Measurements from ENCODE around the gene LEF1. TPM values are rescaled to one million over a fixed set of nuclear protein-coding genes. Genes with fewer than 3 reads are reported as not detected.
A peak's percentile ranks its signal among the peaks of the same experiment; 100 is the strongest.

The LEF1 gene
- total and polyA plus RNA-seq, 9 of the 15 experiments (the other 6 are each of a cell fraction or from before 2014, with no cell fraction given), result 15.1 to 81.1 (median 29.7) TPM

DNA sequence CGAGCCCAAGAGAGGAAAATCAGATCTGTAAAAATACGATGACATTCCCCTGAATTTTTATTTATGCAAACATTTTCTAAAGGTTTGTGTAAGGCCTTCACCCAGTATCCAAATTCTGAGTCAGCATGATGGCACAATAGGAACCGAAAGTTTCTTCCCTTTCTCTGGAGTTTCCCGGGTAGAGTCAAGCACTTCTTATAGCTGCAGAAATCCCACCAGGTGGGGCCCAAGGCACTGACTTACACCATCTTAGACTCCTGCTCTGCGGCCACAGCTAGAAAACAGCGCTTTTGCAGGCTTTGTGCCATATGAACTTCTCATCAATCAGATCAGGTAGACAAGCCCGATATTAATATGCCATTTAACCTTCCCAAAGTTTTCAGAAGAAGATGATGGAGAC is 13.4 kb downstream of the LEF1 start:
- ChIA-PET CTCF (ENCODE audit: low intra/inter-chr PET ratio) (no interaction called here), POLR2A (interaction anchor here (0.7 to 0.8 kb wide), 2 partner anchors 14 to 157 kb away, joined by 3 to 5 read pairs; no protein-coding TSS in a partner anchor)
- no peaks in the 10 kb centered on the region for H3K4me1 ChIP-seq (replicated peaks in 1 of 2; ENCODE audit: control insufficient read depth in 2 of 2, insufficient read depth in 2 of 2, low read length in 2 of 2)
- DNase-seq (ENCODE audit: extremely low read depth in 1 of 4, low spot score in 3 of 4) (peak in 1 of 4 experiments; percentile 41), ATAC-seq (peak; percentile 73), FAIRE-seq (no peak)
- no peaks in the 10 kb centered on the region for H3K9me1 ChIP-seq (ENCODE audit: control insufficient read depth, insufficient read depth, low read length)
- H3K9me3 ChIP-seq (replicated peaks; ENCODE audit: control insufficient read depth, insufficient read depth, low read depth, low read length), result no peaks in the 10 kb centered on the region
- H4K20me1 ChIP-seq (replicated peaks; ENCODE audit: control insufficient read depth, insufficient read depth, low read length), result no peaks in the 10 kb centered on the region
- H2AFZ ChIP-seq (ENCODE audit: low read depth, low read length), result no peak overlapping the region
- in situ Hi-C loops (cut with MboI) (no loop called here), intact Hi-C loops (cut with micrococcal nuclease) (no loop called here)
- no TSS peak for BruUV-seq (replicated peaks)
- no peak overlapping the region for H3K9ac ChIP-seq (ENCODE audit: insufficient read depth in 1 of 2, low read depth in 2 of 2, low read length in 2 of 2)
- H3K27ac ChIP-seq (ENCODE audit: extremely low read depth, low read depth, low read length), result no peak overlapping the region
- TF ChIP-seq ZNF184 (CRISPR knock-in tag; IDR thresholded peaks at IDR 0.05) (no peak), RAD21 (CRISPR knock-in tag; conservative IDR thresholded peaks at IDR 0.05 in 1 of 2, IDR thresholded peaks at IDR 0.05 in 1 of 2) (peak; percentile 19 to 48; a peak in 2 of 4 replicates)
- TF ChIP-seq, protein P1, sequence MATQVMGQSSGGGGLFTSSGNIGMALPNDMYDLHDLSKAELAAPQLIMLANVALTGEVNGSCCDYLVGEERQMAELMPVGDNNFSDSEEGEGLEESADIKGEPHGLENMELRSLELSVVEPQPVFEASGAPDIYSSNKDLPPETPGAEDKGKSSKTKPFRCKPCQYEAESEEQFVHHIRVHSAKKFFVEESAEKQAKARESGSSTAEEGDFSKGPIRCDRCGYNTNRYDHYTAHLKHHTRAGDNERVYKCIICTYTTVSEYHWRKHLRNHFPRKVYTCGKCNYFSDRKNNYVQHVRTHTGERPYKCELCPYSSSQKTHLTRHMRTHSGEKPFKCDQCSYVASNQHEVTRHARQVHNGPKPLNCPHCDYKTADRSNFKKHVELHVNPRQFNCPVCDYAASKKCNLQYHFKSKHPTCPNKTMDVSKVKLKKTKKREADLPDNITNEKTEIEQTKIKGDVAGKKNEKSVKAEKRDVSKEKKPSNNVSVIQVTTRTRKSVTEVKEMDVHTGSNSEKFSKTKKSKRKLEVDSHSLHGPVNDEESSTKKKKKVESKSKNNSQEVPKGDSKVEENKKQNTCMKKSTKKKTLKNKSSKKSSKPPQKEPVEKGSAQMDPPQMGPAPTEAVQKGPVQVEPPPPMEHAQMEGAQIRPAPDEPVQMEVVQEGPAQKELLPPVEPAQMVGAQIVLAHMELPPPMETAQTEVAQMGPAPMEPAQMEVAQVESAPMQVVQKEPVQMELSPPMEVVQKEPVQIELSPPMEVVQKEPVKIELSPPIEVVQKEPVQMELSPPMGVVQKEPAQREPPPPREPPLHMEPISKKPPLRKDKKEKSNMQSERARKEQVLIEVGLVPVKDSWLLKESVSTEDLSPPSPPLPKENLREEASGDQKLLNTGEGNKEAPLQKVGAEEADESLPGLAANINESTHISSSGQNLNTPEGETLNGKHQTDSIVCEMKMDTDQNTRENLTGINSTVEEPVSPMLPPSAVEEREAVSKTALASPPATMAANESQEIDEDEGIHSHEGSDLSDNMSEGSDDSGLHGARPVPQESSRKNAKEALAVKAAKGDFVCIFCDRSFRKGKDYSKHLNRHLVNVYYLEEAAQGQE (IDR thresholded peaks at IDR 0.05; ENCODE audit: borderline replicate concordance), result peak; percentile 27; the same call in 1 of the 2 replicates
- TF ChIP-seq, protein P1 (CRISPR knock-in tag; IDR thresholded peaks at IDR 0.05; ENCODE audit: low read depth), result no peak
- TF ChIP-seq, protein P2, sequence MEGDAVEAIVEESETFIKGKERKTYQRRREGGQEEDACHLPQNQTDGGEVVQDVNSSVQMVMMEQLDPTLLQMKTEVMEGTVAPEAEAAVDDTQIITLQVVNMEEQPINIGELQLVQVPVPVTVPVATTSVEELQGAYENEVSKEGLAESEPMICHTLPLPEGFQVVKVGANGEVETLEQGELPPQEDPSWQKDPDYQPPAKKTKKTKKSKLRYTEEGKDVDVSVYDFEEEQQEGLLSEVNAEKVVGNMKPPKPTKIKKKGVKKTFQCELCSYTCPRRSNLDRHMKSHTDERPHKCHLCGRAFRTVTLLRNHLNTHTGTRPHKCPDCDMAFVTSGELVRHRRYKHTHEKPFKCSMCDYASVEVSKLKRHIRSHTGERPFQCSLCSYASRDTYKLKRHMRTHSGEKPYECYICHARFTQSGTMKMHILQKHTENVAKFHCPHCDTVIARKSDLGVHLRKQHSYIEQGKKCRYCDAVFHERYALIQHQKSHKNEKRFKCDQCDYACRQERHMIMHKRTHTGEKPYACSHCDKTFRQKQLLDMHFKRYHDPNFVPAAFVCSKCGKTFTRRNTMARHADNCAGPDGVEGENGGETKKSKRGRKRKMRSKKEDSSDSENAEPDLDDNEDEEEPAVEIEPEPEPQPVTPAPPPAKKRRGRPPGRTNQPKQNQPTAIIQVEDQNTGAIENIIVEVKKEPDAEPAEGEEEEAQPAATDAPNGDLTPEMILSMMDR (IDR thresholded peaks at IDR 0.05 in 2 of 3, conservative IDR thresholded peaks at IDR 0.05 in 1 of 3; ENCODE audit: insufficient read depth in 2 of 3, low read depth in 1 of 3, low read length in 3 of 3), result peak; percentile 22 to 39 (median 28); a peak in 4 of 6 replicates
- 0 out of 3 replicates have a peak, but pooled peaks cover 2% of the 10 kb centered on the region for H3K79me2 ChIP-seq (ENCODE audit: control insufficient read depth, insufficient read depth, low read length)
- no peak overlapping the region for H3K4me2 ChIP-seq (ENCODE audit: insufficient read depth, low read length)
- peaks cover 29% of the 10 kb centered on the region for H3K36me3 ChIP-seq (ENCODE audit: control insufficient read depth, insufficient read depth, low read length)
- H3K4me3 ChIP-seq, result no peak overlapping the region
- no peaks in the 10 kb centered on the region for H3K27me3 ChIP-seq (ENCODE audit: control insufficient read depth in 2 of 2, insufficient read depth in 2 of 2, low read length in 2 of 2)
- 77% methylated on average over 6 of the region's 7 CpGs for WGBS (ENCODE audit: insufficient coverage, low coverage, missing lambda C conversion rate)

Data from K562 (cell line).